Activated CD8-positive, alpha-beta T cell treated with anti-CD3 and anti-CD28 coated beads for 36 hours (primary cell): ENCODE data around the gene TMEM132D. TPM values are rescaled to one million over a fixed set of nuclear protein-coding genes. Genes with fewer than 3 reads are reported as not detected.

Experiments
- ATAC-seq: fragments of 200-7000 bp; cut with Tn5 transposase; one replicate; pipeline ENCODE4 v1.10.0; 2021; ENCODE audit warnings: mild to moderate bottlenecking, moderate library complexity
- CTCF ChIA-PET: fragments of 350-600 bp; sonication (Branson Sonifier 250); formaldehyde crosslinking; loops from one replicate; lab custom pipeline; 2021; ENCODE audit warnings: antibody characterized with exemption; lab: Charles Lee
- POLR2A ChIA-PET: fragments of 350-600 bp; sonication (Branson Sonifier 250); formaldehyde crosslinking; loops from one replicate; lab custom pipeline; 2021; ENCODE audit warnings: antibody characterized with exemption; lab: Charles Lee
- DNase-seq: peaks from one replicate; pipeline ENCODE4 v3.0.0-alpha.2; 2020
- H3K27ac Mint-ChIP-seq: one replicate; pipeline ENCODE4 v1.8.0; 2021; ENCODE audit warnings: mild to moderate bottlenecking, mixed read lengths
- H3K27me3 Mint-ChIP-seq: one replicate; pipeline ENCODE4 v1.8.0; 2021; ENCODE audit warnings: mixed read lengths
- H3K36me3 Mint-ChIP-seq: one replicate; pipeline ENCODE4 v1.8.0; 2021; ENCODE audit warnings: low read depth, mixed read lengths
- H3K4me1 Mint-ChIP-seq: one replicate; pipeline ENCODE4 v1.8.0; 2021; ENCODE audit warnings: low read depth, mixed read lengths
- H3K4me3 Mint-ChIP-seq: one replicate; pipeline ENCODE4 v1.8.0; 2021; ENCODE audit warnings: mild to moderate bottlenecking, moderate library complexity, mixed read lengths
- H3K9me3 Mint-ChIP-seq: one replicate; pipeline ENCODE4 v1.8.0; 2021; ENCODE audit warnings: mixed read lengths
- CTCF ChIP-seq: fragments of 200-600 bp; IDR thresholded peaks from one replicate; pipeline ENCODE4 v1.8.0; 2022; ENCODE audit warnings: antibody characterized with exemption, mild to moderate bottlenecking
- intact Hi-C: fragments of 100-400 bp; cut with micrococcal nuclease; formaldehyde crosslinking; loops from one replicate; pipeline ENCODE4 v1.10.0; 2022
- total RNA-seq, 2 experiments: library from RNA; stranded (reverse); gene quantifications; one replicate each; pipeline ENCODE4 v1.2.3, GENCODE V29; 2021

The TMEM132D gene
- total RNA-seq, 2 experiments from 2014 or later: not detected

GRCh38 chr12:129401572-129401971, 502.3 kb downstream of the TMEM132D start:
- Mint-ChIP-seq H3K4me3 (no peak overlapping the region), H3K36me3 (no peaks in the 10 kb centered on the region), H3K4me1 (no peaks in the 10 kb centered on the region), H3K27ac (no peak overlapping the region), H3K9me3 (peaks cover 7% of the 10 kb centered on the region), H3K27me3 (no peaks in the 10 kb centered on the region)
- POLR2A ChIA-PET: no interaction called here
- ATAC-seq (no peak), DNase-seq (no peak)
- no peak for TF ChIP-seq CTCF
- intact Hi-C loops: no loop called here
- CTCF ChIA-PET: no interaction called here

GRCh38 chr12:129394177-129394825, 509.5 kb downstream of the TMEM132D start:
- TF ChIP-seq CTCF: no peak
- no peaks in the 10 kb centered on the region for H3K4me1 Mint-ChIP-seq
- H3K9me3 Mint-ChIP-seq: peaks cover 2% of the 10 kb centered on the region
- intact Hi-C loops: no loop called here
- H3K4me3 Mint-ChIP-seq: no peak overlapping the region
- no peaks in the 10 kb centered on the region for H3K36me3 Mint-ChIP-seq
- POLR2A ChIA-PET: no interaction called here
- no peak for ATAC-seq
- DNase-seq: no peak
- H3K27me3 Mint-ChIP-seq: no peaks in the 10 kb centered on the region
- no peak overlapping the region for H3K27ac Mint-ChIP-seq
- CTCF ChIA-PET: no interaction called here

- no peak overlapping the region for H3K4me3 Mint-ChIP-seq
- H3K4me1 Mint-ChIP-seq: no peaks in the 10 kb centered on the region
- intact Hi-C loops: no loop called here
- no peak for ATAC-seq
- TF ChIP-seq CTCF: no peak
- H3K27ac Mint-ChIP-seq: no peak overlapping the region
- ChIA-PET POLR2A (interaction anchor here (1.0 kb wide), 1 partner anchor 17 kb away, joined by 3 read pairs; no protein-coding TSS in a partner anchor), CTCF (no interaction called here)
- DNase-seq: no peak
- no peaks in the 10 kb centered on the region for H3K9me3 Mint-ChIP-seq
- H3K27me3 Mint-ChIP-seq: no peaks in the 10 kb centered on the region
- no peaks in the 10 kb centered on the region for H3K36me3 Mint-ChIP-seq
Observed at GRCh38 chr12:129393357-129393937, 510.4 kb downstream of the TMEM132D start.

DNA sequence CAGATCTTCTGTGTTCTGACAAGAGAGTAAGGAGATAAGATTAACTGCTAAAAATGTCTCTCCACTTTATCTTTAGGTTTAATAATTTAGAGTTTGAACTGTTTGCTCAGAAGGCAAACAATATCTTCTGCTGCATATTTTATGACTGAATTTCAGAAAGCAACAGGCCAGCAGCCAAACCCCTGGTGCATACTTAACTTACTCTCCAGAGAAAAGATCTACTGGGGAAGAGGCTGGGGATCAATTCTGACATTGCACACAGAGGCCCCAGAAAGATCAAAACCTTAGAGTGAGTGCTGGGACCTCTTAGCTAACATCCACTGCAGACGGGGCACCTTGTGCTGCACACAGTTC, 518.2 kb downstream of the TMEM132D start:
- DNase-seq: no peak
- Mint-ChIP-seq H3K9me3 (no peaks in the 10 kb centered on the region), H3K4me1 (no peaks in the 10 kb centered on the region), H3K36me3 (no peaks in the 10 kb centered on the region), H3K27ac (no peak overlapping the region), H3K4me3 (no peak overlapping the region), H3K27me3 (no peaks in the 10 kb centered on the region)
- ChIA-PET POLR2A (no interaction called here), CTCF (no interaction called here)
- ATAC-seq: no peak
- intact Hi-C loops: no loop called here
- TF ChIP-seq CTCF: no peak

DNA sequence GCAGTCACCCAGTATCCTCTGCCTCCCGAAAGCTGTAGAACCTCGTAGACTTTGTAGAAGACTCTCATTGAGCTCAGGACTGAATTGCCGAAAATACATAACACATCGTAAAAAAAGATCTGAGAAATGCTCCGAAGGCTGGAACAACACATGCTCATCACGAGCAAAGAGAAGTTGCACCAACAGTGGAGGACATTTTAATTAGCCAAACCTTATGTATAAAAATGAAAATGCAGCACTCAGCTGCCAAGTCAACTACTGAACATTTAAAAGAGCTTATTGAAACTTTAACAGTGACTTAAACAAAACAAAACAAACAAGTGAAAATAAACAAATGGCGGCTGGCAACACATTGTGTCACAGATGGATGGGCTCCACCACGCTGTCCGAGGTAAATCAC, 519.9 kb downstream of the TMEM132D start:
- intact Hi-C loops: no loop called here
- ATAC-seq (no peak), DNase-seq (no peak)
- no peak for TF ChIP-seq CTCF
- no peaks in the 10 kb centered on the region for H3K27me3 Mint-ChIP-seq
- H3K4me3 Mint-ChIP-seq: no peak overlapping the region
- no peaks in the 10 kb centered on the region for H3K4me1 Mint-ChIP-seq
- no peaks in the 10 kb centered on the region for H3K36me3 Mint-ChIP-seq
- POLR2A ChIA-PET: no interaction called here
- CTCF ChIA-PET: no interaction called here
- H3K9me3 Mint-ChIP-seq: no peaks in the 10 kb centered on the region
- H3K27ac Mint-ChIP-seq: no peak overlapping the region
